ENCODE data around the gene TUB.

The TUB gene

GRCh38 chr11:8108421-8108820 lies 27.4 kb downstream of the TUB start:
- no peak for DNase-seq (ENCODE audit: low spot score)

GRCh38 chr11:8109675-8110074 lies 28.7 kb downstream of the TUB start:
- DNase-seq (ENCODE audit: low spot score): no peak

- DNase-seq (ENCODE audit: low spot score): no peak
Observed at GRCh38 chr11:8110396-8110795, 29.4 kb downstream of the TUB start.

GRCh38 chr11:8111636-8112035 lies 30.6 kb downstream of the TUB start:
- DNase-seq (ENCODE audit: low spot score): no peak

GRCh38 chr11:8122173-8122764 lies 41.3 kb downstream of the TUB start:
- no peak for DNase-seq (ENCODE audit: low spot score)

GRCh38 chr11:8126649-8127289 lies 45.8 kb downstream of the TUB start:
- DNase-seq (ENCODE audit: low spot score): no peak

GRCh38 chr11:8127447-8127846 lies 46.4 kb downstream of the TUB start:
- DNase-seq (ENCODE audit: low spot score): no peak

GRCh38 chr11:8138526-8138925 lies 57.5 kb downstream of the TUB start:
- DNase-seq (ENCODE audit: low spot score): no peak

- DNase-seq (ENCODE audit: low spot score): no peak
Observed at GRCh38 chr11:8149726-8150125, 68.7 kb downstream of the TUB start.

All from RKO (cell line).